ENCODE results near the gene FMN1. TPM values are rescaled to one million over a fixed set of nuclear protein-coding genes. Genes with fewer than 3 reads are reported as not detected.

FMN1 gene
- total and polyA plus RNA-seq, 2 of the 13 experiments (the other 11 are each of a cell fraction or from before 2014, with no cell fraction given) = 0.20 to 0.60 TPM

- no peak overlapping the region for H3K4me2 ChIP-seq (ENCODE audit: low read depth, low read length)
Measured at GRCh38 chr15:32953533-32953910, 241.0 kb downstream of the FMN1 start.

DNA sequence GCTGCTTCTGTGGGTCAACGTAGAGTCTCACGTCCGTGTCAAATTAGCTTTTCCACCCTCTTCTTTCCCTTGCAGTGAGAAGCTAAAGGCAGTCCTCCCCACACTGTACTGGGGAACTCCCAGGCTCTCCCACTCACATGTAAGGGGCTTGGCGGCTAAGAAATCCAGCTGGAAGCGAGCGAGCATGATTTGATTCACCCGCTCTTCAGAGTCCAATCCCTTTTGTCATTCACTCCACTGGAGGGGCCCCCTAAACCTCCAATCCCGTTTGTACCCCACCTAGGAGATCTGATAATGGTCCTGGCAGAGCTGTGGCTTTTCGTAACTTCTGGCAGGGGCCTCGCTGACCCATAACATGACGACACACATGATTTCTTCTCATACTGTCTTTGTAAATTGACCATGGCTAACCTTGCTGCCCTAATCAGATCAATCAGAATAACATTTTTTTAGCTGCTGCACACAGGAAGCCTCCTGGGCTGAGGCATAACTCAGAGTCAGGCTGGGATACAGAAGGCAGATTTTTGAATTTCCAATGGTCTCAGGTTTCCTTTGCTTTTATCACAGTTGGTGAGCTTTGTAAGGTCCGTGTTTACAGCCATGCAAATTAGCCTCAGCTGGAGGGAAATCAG is 241.5 kb downstream of the FMN1 start:
- WGBS (ENCODE audit: low lambda C conversion rate) = 48% methylated on average over 12 of the region's 12 CpGs
- ChIA-PET CTCF (ENCODE audit: low intra/inter-chr PET ratio, low total read pairs) (no interaction called here), POLR2A (no interaction called here)
- Histone ChIP-seq H3K36me3 (replicated peaks in 1 of 2; ENCODE audit: control insufficient read depth in 1 of 2, insufficient read depth in 2 of 2, low read length in 2 of 2) (no peaks in the 10 kb centered on the region), H2AFZ (ENCODE audit: low read length) (no peak overlapping the region), H3K9ac (ENCODE audit: insufficient read depth, low read depth, low read length) (no peak overlapping the region), H3K4me3 (replicated peaks in 1 of 3; ENCODE audit: insufficient read depth in 1 of 3, low read depth in 2 of 3, low read length in 3 of 3) (no peak overlapping the region), H4K20me1 (ENCODE audit: insufficient read depth, low read length) (no peaks in the 10 kb centered on the region), H3K27me3 (ENCODE audit: control insufficient read depth in 1 of 2, insufficient read depth in 2 of 2, low read length in 2 of 2) (no peaks in the 10 kb centered on the region), H3K27ac (ENCODE audit: extremely low read length, insufficient read depth, low read length) (no peak overlapping the region), H3K9me3 (ENCODE audit: low read length) (no peaks in the 10 kb centered on the region), H3K4me1 (ENCODE audit: insufficient read depth, low read length) (no peaks in the 10 kb centered on the region), H3K79me2 (ENCODE audit: insufficient read depth, low read length) (no peaks in the 10 kb centered on the region), H3K4me2 (ENCODE audit: low read depth, low read length) (no peak overlapping the region)
- in situ Hi-C loops (cut with HindIII; ENCODE audit: extremely low pct_ligation_motif_present, low pct_unique_long_range_greater_than_20kb) = loop anchor here (10.0 kb wide), 1 partner anchor 108 kb away; no protein-coding TSS in a partner anchor
- intact Hi-C loops (cut with micrococcal nuclease; ENCODE audit: unreplicated experiment) = no loop called here
- DNase-seq (ENCODE audit: low spot score) (no peak), FAIRE-seq (no peak), ATAC-seq (no peak)
- TF ChIP-seq SNAPC5 (CRISPR knock-in tag; IDR thresholded peaks at IDR 0.05; ENCODE audit: borderline replicate concordance) (no peak), USF2 (IDR thresholded peaks at IDR 0.05; ENCODE audit: low read depth, low read length) (no peak), USF2 (CRISPR knock-in tag; IDR thresholded peaks at IDR 0.05; ENCODE audit: borderline replicate concordance) (no peak), DMAP1 (CRISPR knock-in tag; IDR thresholded peaks at IDR 0.05) (no peak), U2AF2 (IDR thresholded peaks at IDR 0.05; ENCODE audit: low read depth, low read length) (no peak), ZNF510 (CRISPR knock-in tag; IDR thresholded peaks at IDR 0.05; ENCODE audit: low read depth) (no peak), NFYB (CRISPR knock-in tag; IDR thresholded peaks at IDR 0.05) (no peak)
- no TSS peak for BruUV-seq (replicated peaks)

More at GRCh38 chr15:32953533-32953910, 241.0 kb downstream of the FMN1 start:
- no peaks in the 10 kb centered on the region for H3K9me3 ChIP-seq (ENCODE audit: low read length)
- ATAC-seq (no peak), DNase-seq (ENCODE audit: low spot score) (no peak), FAIRE-seq (no peak)
- no peak overlapping the region for H3K9ac ChIP-seq (ENCODE audit: insufficient read depth, low read depth, low read length)
- intact Hi-C loops (cut with micrococcal nuclease; ENCODE audit: unreplicated experiment) (no loop called here), in situ Hi-C loops (cut with HindIII; ENCODE audit: extremely low pct_ligation_motif_present, low pct_unique_long_range_greater_than_20kb) (loop anchor here (10.0 kb wide), 1 partner anchor 109 kb away; no protein-coding TSS in a partner anchor)
- H3K27ac ChIP-seq (ENCODE audit: extremely low read length, insufficient read depth, low read length) = no peak overlapping the region
- 73% methylated on average over 7 of the region's 7 CpGs for WGBS (ENCODE audit: low lambda C conversion rate)
- H3K36me3 ChIP-seq (replicated peaks in 1 of 2; ENCODE audit: control insufficient read depth in 1 of 2, insufficient read depth in 2 of 2, low read length in 2 of 2) = no peaks in the 10 kb centered on the region
- no peak overlapping the region for H3K4me3 ChIP-seq (replicated peaks in 1 of 3; ENCODE audit: insufficient read depth in 1 of 3, low read depth in 2 of 3, low read length in 3 of 3)
- ChIA-PET CTCF (ENCODE audit: low intra/inter-chr PET ratio, low total read pairs) (no interaction called here), POLR2A (no interaction called here)
- BruUV-seq (replicated peaks) = no TSS peak
- H3K79me2 ChIP-seq (ENCODE audit: insufficient read depth, low read length) = no peaks in the 10 kb centered on the region
- H4K20me1 ChIP-seq (ENCODE audit: insufficient read depth, low read length) = no peaks in the 10 kb centered on the region
- H2AFZ ChIP-seq (ENCODE audit: low read length) = no peak overlapping the region
- H3K4me1 ChIP-seq (ENCODE audit: insufficient read depth, low read length) = no peaks in the 10 kb centered on the region
- TF ChIP-seq ZNF230 (CRISPR knock-in tag; IDR thresholded peaks at IDR 0.05) (no peak), PHF21A (CRISPR knock-in tag; IDR thresholded peaks at IDR 0.05) (no peak)
- no peaks in the 10 kb centered on the region for H3K27me3 ChIP-seq (ENCODE audit: control insufficient read depth in 1 of 2, insufficient read depth in 2 of 2, low read length in 2 of 2)

Data from HepG2 (cell line).